Breast epithelium (tissue), 3 donors: Measurements from ENCODE around the gene CLCN7.

Experiments used
- POLR2A ChIP-seq: fragments of 450-650 bp; IDR thresholded peaks from one replicate; pipeline ENCODE4 v1.6.1; 2016; ENCODE audit warnings: antibody characterized with exemption, mild to moderate bottlenecking, moderate library complexity
- TF ChIP-seq, protein P1 (sequence below), 3 donors: fragments of 450-650 bp; IDR thresholded peaks; one replicate each; pipeline ENCODE4 v1.5.1; 2016 to 2017; ENCODE audit warnings: antibody characterized with exemption in 3 of 3, mild to moderate bottlenecking in 3 of 3, moderate library complexity in 3 of 3

DNA sequence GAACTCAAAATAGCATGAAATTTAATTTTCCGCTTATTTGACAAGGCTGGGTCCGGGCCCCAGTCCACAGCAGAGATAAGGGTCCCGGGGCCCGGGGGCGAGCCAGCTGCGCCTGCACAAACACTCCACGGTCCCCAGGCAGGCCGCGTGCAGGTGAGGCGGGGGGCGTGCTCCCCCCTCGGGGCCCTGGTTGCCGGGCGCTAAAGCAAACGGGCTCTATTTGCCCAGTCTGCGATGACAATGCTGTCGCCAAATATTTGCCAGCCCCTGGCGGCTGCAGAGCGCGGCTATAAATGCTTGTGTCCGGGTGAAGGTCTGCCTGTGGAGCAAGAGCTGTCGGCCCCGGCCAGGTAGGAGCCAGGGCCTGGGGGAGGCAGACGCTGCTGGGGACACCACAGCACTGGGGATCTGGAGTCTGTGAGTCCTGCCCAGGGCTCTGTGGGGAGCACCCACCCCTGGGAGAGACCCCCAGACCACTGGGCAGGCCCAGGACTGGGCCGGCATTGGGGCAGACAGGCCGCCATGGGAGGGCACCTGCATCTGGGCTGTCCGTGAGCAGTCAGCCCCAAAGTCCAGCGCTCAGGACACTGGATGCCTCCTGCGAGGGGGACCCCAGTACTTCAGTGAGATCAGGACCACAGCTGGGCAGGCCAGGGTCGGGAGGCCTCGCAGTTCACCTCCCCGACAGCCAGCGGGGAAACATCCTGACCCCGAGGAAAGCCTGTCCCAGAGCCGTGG lies 43.9 kb downstream of the CLCN7 start, which contains the start of gene PERCC1:
- TF ChIP-seq, protein P1, sequence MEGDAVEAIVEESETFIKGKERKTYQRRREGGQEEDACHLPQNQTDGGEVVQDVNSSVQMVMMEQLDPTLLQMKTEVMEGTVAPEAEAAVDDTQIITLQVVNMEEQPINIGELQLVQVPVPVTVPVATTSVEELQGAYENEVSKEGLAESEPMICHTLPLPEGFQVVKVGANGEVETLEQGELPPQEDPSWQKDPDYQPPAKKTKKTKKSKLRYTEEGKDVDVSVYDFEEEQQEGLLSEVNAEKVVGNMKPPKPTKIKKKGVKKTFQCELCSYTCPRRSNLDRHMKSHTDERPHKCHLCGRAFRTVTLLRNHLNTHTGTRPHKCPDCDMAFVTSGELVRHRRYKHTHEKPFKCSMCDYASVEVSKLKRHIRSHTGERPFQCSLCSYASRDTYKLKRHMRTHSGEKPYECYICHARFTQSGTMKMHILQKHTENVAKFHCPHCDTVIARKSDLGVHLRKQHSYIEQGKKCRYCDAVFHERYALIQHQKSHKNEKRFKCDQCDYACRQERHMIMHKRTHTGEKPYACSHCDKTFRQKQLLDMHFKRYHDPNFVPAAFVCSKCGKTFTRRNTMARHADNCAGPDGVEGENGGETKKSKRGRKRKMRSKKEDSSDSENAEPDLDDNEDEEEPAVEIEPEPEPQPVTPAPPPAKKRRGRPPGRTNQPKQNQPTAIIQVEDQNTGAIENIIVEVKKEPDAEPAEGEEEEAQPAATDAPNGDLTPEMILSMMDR (IDR thresholded peaks at IDR 0.05) = peak in 2 of 3 donors; percentile 17 to 45
- TF ChIP-seq POLR2A = no peak
